ENCODE measurements around the gene HSP90AB1.

DNA sequence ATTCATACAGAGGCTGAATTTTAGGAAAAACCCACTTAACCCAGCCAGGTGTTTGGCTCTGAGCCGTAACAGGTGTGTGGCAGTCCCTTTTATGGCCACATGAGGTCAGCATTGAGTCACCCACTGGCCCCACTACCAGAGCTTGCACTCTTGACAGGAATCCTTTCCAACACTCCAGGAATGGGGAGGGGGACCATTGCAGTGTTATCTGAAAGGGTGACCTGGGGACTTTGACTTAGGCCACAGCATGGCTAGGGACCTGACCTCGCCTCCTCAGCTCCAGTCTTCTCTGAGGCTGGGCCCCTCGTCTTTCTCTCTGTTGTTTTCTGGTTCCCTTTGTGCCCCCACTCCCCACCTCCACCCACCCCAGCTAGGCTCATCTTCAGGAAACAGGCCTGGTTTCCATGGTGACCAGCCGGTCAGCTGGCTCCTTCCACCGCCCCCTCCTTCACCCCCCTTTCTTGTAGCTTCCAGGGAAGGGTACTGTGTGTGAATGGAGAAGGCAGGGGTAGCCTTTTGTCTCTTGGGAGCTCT is 21.3 kb downstream of the HSP90AB1 start:
- TF ChIP-seq, protein P1, sequence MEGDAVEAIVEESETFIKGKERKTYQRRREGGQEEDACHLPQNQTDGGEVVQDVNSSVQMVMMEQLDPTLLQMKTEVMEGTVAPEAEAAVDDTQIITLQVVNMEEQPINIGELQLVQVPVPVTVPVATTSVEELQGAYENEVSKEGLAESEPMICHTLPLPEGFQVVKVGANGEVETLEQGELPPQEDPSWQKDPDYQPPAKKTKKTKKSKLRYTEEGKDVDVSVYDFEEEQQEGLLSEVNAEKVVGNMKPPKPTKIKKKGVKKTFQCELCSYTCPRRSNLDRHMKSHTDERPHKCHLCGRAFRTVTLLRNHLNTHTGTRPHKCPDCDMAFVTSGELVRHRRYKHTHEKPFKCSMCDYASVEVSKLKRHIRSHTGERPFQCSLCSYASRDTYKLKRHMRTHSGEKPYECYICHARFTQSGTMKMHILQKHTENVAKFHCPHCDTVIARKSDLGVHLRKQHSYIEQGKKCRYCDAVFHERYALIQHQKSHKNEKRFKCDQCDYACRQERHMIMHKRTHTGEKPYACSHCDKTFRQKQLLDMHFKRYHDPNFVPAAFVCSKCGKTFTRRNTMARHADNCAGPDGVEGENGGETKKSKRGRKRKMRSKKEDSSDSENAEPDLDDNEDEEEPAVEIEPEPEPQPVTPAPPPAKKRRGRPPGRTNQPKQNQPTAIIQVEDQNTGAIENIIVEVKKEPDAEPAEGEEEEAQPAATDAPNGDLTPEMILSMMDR (IDR thresholded peaks at IDR 0.05; ENCODE audit: insufficient read depth, low read depth, low read length), result peak; percentile 96
- TF ChIP-seq EZH2 (IDR thresholded peaks at IDR 0.05; ENCODE audit: insufficient read depth, low read length), result no peak

Data from astrocyte (in vitro differentiated cells and primary cell).